ENCODE results near the gene NRG3. TPM values are rescaled to one million over a fixed set of nuclear protein-coding genes. Genes with fewer than 3 reads are reported as not detected.

Gene NRG3
- total RNA-seq, 1 experiment from 2014 or later, result not detected

GRCh38 chr10:82942286-82943099 lies 1067.5 kb downstream of the NRG3 start:
- no peak overlapping the region for H3K4me3 ChIP-seq (replicated peaks in 1 of 2; ENCODE audit: low read depth in 1 of 2, low read length in 2 of 2)
- H2AFZ ChIP-seq (ENCODE audit: low read depth, low read length, poor library complexity, severe bottlenecking), result no peak overlapping the region
- ATAC-seq, result no peak
- no peaks in the 10 kb centered on the region for H3K9me2 ChIP-seq (ENCODE audit: insufficient read depth)
- ChIA-PET POLR2A (no interaction called here), CTCF (no interaction called here), RAD21 (ENCODE audit: low non-redundant PET in 1 of 2, low total read pairs in 2 of 2, uncharacterized antibody in 2 of 2, unreplicated experiment in 2 of 2) (no interaction called here)
- no peak for TF ChIP-seq JUND (IDR thresholded peaks at IDR 0.05)
- TF ChIP-seq POLR2AphosphoS5 (IDR thresholded peaks at IDR 0.05; ENCODE audit: low read depth, low read length), result no peak
- no peak for TF ChIP-seq ATF3 (IDR thresholded peaks at IDR 0.05)
- TF ChIP-seq EZH2 (IDR thresholded peaks at IDR 0.05), result no peak
- no peak for TF ChIP-seq MAX (IDR thresholded peaks at IDR 0.05)
- H4K20me1 ChIP-seq (ENCODE audit: insufficient read depth), result no peaks in the 10 kb centered on the region
- intact Hi-C loops (cut with micrococcal nuclease), result no loop called here
- no peaks in the 10 kb centered on the region for H3K27me3 ChIP-seq (ENCODE audit: insufficient read depth, low read length)
- no peaks in the 10 kb centered on the region for H3K4me1 ChIP-seq (ENCODE audit: control insufficient read depth in 1 of 2, insufficient read depth in 2 of 2, low read length in 2 of 2)
- no peak overlapping the region for H3K4me2 ChIP-seq (ENCODE audit: low read length)
- no peak overlapping the region for H3K27ac ChIP-seq (ENCODE audit: low read depth, low read length)
- DNase-seq (ENCODE audit: low read depth, low spot score), result no peak
- no peak overlapping the region for H3K9ac ChIP-seq (ENCODE audit: low read length)
- peaks cover 6 to 27% of the 10 kb centered on the region in 2 experiments; a peak in 2 of 4 replicates for H3K9me3 ChIP-seq (ENCODE audit: control insufficient read depth in 1 of 2, insufficient read depth in 1 of 2, low read depth in 1 of 2, low read length in 2 of 2)
- H3K36me3 ChIP-seq (ENCODE audit: control insufficient read depth in 1 of 2, insufficient read depth in 2 of 2, low read length in 2 of 2), result no peaks in the 10 kb centered on the region
- BruUV-seq (replicated peaks), result no TSS peak
- no peaks in the 10 kb centered on the region for H3K79me2 ChIP-seq (ENCODE audit: insufficient read depth, low read length)

GRCh38 chr10:82943142-82943541 lies 1068.1 kb downstream of the NRG3 start:
- CTCF ChIA-PET, result no interaction called here
- ATAC-seq, result no peak
- BruUV-seq (replicated peaks), result no TSS peak

More at GRCh38 chr10:82943142-82943541, 1068.1 kb downstream of the NRG3 start:
- TF ChIP-seq EZH2phosphoT487 (IDR thresholded peaks at IDR 0.05; ENCODE audit: borderline replicate concordance) (no peak), CTCF (IDR thresholded peaks at IDR 0.05 in 2 of 3, conservative IDR thresholded peaks at IDR 0.05 in 1 of 3; ENCODE audit: borderline replicate concordance in 1 of 3, insufficient read depth in 1 of 3, low read depth in 2 of 3, low read length in 2 of 3) (no peak), POLR2A (IDR thresholded peaks at IDR 0.05; ENCODE audit: borderline replicate concordance, extremely low read depth, insufficient read depth, insufficient read length) (no peak), ELF1 (IDR thresholded peaks at IDR 0.05; ENCODE audit: borderline replicate concordance, low read depth) (no peak), SP1 (IDR thresholded peaks at IDR 0.05; ENCODE audit: low read depth) (no peak), REST (IDR thresholded peaks at IDR 0.05; ENCODE audit: low read depth) (no peak), TCF7L2 (IDR thresholded peaks at IDR 0.05; ENCODE audit: borderline replicate concordance, extremely low read depth, insufficient read depth, insufficient read length) (no peak)
- no peaks in the 10 kb centered on the region for H3K9me2 ChIP-seq (ENCODE audit: insufficient read depth)
- no peaks in the 10 kb centered on the region for H3K4me1 ChIP-seq (ENCODE audit: control insufficient read depth in 1 of 2, insufficient read depth in 2 of 2, low read length in 2 of 2)
- H3K4me2 ChIP-seq (ENCODE audit: low read length), result no peak overlapping the region
- RAD21 ChIA-PET (ENCODE audit: low non-redundant PET in 1 of 2, low total read pairs in 2 of 2, uncharacterized antibody in 2 of 2, unreplicated experiment in 2 of 2), result no interaction called here
- H3K9ac ChIP-seq (ENCODE audit: low read length), result no peak overlapping the region
- no peaks in the 10 kb centered on the region for H3K27me3 ChIP-seq (ENCODE audit: insufficient read depth, low read length)
- no peak for DNase-seq (ENCODE audit: low read depth, low spot score)
- no peaks in the 10 kb centered on the region for H3K79me2 ChIP-seq (ENCODE audit: insufficient read depth, low read length)
- no peak overlapping the region for H2AFZ ChIP-seq (ENCODE audit: low read depth, low read length, poor library complexity, severe bottlenecking)
- H3K9me3 ChIP-seq (ENCODE audit: control insufficient read depth in 1 of 2, insufficient read depth in 1 of 2, low read depth in 1 of 2, low read length in 2 of 2), result peaks cover 6 to 27% of the 10 kb centered on the region in 2 experiments; a peak in 2 of 4 replicates
- H3K4me3 ChIP-seq (replicated peaks in 1 of 2; ENCODE audit: low read depth in 1 of 2, low read length in 2 of 2), result no peak overlapping the region
- intact Hi-C loops (cut with micrococcal nuclease), result no loop called here
- POLR2A ChIA-PET, result no interaction called here
- no peak overlapping the region for H3K27ac ChIP-seq (ENCODE audit: low read depth, low read length)
- H4K20me1 ChIP-seq (ENCODE audit: insufficient read depth), result no peaks in the 10 kb centered on the region
- no peaks in the 10 kb centered on the region for H3K36me3 ChIP-seq (ENCODE audit: control insufficient read depth in 1 of 2, insufficient read depth in 2 of 2, low read length in 2 of 2)
